T1000 (cell line): ENCODE data around the gene UBE2B.
"Not testable (repeated sequence)": the region's sequence is repeated elsewhere in the genome, so short reads cannot be mapped to it uniquely, and the experiment has no call there.

Source experiments
- DNase-seq: peaks from one replicate; lab custom pipeline; 2025; ENCODE audit warnings: mixed read lengths; lab: John Stamatoyannopoulos, UW

UBE2B gene

DNA sequence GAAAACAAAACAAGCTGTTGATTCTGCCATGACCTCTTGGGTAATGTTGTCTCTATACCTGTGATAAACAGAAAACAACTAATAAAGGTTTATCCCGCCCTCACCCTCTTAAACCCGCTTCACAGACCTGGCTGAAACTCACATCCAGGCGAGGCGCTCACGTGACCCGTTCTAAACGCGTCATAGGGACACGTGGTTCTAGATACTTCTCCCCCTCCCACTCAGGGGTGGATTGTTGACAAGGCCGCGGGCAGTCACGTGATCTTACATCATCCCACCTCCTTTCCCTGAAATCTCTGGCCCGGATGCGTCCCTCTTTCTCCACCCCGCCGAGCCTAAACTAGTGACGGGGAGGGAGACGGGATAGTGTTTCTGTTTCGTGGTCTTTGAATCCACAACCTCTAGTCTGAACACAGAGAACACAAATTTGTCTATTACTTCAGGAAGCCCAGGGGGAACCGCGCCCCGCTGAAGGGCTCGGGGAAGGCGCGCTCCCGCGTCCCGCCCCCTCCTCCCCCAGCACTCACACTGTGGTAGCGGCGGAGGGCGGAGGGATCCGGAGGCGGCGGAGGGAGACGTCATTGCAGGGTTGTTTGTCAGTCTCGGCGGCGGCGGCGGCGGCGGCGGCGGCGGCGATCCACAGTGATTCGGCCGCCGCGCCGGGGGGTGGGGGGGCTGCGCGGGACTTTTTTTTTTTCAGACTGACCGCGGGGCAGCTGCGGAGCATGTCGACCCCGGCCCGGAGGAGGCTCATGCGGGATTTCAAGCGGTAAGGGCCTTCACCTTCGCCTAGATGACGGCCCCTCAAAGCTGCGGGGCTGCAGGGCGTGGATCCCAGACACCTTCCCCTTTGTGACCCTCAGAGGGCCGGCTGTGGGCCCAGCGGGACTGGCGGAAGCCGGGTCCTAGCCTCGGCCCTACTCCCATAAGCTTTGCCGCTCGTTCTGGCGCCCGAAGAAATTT, at the start of gene UBE2B:
Gene UBE2B (plus strand): TSS at position 699 of the 963 bp plus-strand sequence. CDS start 27 bp downstream, at position 726.
- peak; percentile 90 for DNase-seq

DNA sequence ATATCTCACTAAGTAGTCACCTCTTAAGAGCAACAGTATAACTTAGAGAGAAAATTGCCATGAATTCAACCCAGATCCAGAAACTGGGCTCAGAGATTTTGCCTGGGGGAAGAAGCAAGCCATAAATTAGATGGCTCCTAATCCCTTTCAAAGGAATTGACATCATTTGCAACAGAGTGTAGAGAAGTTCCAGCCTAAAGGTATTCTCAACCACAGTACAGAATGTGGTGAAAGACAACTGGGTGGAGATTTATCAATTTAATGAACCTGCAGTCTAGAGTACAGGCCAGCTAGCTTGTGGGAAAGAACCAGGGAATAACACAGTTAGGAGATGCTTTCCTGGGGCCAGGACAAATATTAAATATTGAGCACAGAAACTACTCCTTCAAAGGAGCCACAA, 44.0 kb upstream of the UBE2B start:
- DNase-seq, result no peak

DNA sequence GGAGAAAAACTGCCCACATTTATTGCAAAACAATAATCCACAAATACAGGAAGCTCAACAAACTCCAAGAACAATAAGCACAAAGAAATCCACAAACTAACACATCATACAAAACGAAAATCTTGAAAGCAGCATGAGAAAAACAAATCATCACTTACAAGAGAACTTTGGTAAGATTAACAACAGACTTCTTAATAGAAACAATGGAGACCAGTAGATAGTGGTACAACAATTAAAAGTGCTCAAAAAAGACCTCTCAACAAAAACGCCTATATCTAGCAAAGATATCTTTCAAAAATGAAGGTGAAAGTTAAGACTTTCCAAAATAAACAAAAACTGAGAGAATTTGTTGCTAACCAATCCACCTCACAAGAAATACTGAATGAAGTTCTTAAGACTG, 42.8 kb upstream of the UBE2B start:
- DNase-seq, result no peak

DNA sequence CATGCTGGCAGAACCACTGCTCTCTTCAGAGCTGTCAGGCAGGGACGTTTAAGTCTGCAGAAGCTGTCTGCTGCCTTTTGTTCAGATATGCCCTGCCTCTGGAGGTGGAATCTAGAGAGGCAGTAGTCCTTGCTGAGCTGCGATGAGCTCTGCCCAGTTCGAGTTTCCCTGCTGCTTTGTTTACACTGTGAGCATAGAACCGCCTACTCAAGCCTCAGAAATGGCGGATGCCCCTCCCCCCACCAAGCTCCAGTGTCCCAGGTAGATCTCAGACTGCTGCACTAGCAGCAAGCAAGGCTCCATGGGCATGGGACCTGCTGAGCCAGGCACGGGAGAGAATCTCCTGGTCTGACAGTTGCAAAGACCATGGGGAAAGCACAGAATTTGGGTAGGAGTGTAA, 34.5 kb upstream of the UBE2B start:
- not testable (repeated sequence) for DNase-seq

DNA sequence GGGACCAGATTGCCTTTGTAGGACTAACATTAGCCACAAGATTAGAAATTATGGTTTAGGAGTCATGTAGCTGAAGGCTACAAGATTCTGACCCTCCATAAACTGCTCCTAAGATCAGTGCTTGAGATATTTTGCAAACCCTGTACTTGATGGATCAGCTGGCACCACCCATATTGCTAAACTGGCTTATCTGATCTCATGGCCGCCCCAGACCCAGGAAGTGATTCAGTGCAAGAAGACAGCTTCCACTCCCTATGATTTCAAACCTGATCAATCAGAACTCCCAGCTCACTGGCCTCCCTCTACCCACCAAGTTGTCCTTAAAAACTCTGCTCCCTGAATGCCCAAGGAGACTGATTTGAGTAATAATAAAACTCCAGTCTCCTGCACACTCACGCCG, 27.9 kb upstream of the UBE2B start:
- not testable (repeated sequence) for DNase-seq

DNA sequence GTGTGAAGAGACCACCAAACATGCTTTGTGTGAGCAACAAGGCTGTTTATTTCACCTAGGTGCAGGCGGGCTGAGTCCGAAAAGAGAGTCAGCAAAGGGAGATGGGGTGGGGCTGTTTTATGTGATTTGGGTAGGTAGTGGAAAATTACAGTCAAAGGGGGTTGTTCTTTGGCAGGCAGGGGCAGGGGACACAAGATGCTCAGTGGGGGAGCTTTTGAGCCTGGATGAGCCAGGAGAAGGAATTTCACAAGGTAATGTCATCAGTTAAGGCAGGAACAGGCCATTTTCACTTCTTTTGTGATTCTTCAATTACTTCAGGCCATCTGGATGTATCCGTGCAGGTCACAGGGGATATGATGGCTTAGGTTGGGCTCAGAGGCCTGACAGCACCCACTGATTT, 25.9 kb upstream of the UBE2B start:
- not testable (repeated sequence) for DNase-seq

DNA sequence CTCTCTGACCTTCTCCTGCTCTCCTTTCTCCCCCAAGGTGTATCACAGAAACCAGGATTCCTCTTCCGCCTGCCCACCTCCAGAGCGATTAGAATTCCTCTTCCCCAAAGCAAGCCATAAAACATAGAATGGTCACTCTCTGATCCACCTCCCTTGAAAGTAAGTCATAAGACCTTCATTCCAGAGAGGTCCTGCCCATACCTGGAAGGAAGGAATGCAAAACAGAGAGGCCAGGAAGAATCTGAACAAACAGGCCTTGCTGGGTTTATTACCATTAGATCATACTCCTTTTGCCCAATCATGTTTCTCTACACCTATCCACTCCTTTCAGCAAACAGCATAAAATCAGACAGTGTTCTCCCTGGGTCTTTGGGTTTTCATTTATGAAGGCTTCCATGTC, 25.4 kb upstream of the UBE2B start:
- DNase-seq, result no peak

DNA sequence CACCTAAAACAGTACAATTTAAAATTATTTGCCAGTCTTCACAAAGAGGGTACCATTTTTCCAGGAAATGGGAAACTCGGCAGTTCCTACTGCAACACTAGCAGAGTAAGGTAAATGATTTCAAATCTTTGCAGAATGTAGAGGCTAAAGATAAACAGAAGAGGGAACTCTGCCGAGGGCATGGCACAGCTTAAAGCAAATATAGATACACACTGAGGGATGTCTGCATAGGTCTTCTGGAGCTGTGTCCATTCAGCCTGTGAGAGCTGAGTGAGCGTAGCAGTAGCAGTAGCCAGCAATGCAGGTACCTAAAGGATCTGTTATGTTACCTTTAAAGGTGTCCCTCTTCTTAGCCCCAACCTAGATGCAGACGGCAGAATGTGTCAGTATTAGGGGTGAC, 21.9 kb upstream of the UBE2B start:
- no peak for DNase-seq

DNA sequence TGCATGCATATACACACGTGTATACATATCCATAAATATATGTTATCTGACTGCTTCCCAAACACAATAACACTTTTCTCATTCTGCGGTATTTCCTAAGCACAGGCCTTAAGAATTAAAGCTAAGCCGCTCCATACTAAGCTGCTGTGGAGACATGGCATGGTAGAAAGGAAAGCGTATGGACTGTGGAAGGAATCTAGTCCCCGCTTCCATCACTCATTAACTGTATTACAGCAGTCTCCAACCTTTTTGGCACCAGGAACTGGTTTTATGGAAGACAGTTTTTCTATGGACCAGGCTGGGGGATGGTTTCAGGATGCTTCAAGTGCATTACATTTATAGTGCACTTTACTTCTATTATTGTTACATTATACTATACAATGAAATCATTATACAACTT, 15.7 kb upstream of the UBE2B start:
- no peak for DNase-seq

DNA sequence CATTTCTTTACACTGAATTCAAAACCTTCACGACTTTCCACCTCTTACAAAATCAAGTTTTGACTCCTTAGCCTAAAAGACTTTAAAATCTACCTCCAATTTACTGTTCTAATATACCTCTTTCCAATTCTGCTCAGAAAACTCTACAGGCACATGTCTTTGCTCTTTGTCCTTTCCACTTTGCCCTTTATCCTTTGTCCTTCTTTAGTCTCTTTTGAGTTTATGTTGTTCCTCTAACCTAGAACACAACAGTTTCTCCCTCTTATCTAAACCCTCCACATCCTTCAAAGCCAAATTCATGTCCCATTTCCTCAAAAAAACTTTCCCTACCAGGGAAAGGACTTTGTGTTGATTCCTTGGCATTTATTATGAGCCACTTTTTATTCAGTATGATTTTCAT, 5.8 kb upstream of the UBE2B start:
- DNase-seq, result no peak

DNA sequence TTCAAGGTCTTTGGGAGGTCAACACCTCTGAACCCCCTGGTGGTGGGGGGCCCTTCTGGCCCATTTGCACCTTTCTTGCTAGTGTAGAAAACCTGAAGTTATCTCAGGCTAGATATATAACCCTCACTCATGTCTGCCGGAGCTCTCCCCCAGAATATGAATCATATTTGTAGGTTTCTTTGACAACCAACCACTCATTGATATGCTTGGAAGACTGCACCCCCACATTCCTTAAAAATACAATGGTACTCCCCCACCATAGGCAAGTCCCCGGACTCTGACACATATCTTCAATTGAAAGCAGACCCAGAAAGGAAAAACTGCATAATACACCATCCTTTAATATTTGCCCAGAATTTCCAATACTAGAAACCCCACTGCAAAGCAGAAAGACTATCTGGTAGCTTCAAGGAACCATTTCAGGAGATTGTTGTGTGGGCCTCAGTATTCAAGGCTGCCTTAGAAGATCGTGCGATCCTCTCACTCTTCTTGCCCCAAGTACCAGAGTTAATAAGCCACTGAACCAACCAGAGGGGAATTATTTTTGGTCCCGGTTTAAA, 978 bp upstream of the UBE2B start:
- no peak for DNase-seq

DNA sequence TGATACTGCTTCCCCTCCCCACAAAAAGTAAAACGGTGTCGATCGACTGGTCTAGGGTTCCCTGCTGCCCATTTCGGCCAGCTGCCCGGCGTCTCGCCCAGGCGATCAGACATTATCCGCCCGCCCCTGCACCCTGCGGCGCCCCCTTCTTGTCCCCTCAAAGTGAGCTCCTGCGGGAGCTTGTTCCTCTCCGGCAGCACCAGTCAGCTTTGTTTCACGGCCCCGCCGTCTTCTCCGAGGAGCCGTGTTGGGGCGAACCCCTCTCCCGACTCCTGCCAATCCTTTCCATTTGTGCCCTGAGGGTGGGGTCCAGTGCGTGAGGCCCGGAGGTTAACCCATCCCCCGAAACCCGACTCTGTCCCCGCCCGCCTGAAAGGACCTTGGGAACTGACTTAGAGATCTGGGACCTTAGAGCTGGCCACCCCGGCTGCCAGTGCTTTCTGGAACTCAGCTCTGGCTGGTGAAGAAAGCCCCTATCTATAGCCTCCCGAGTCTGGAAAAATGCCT, 518 bp downstream of the UBE2B start:
- DNase-seq, result no peak

DNA sequence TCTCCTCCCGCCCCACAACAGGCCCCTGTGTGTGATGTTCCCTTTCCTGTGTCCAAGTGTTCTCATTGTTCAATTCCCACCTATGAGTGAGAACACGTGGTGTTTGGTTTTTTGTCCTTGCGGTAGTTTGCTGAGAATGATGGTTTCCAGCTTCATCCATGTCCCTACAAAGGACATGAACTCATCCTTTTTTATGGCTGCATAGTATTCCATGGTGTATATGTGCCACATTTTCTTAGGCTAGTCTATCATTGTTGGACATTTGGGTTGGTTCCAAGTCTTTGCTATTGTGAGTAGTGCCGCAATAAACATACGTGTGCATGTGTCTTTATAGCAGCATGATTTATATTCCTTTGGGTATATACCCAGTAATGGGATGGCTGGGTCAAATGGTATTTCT, 2.3 kb downstream of the UBE2B start:
- DNase-seq, result not testable (repeated sequence)

DNA sequence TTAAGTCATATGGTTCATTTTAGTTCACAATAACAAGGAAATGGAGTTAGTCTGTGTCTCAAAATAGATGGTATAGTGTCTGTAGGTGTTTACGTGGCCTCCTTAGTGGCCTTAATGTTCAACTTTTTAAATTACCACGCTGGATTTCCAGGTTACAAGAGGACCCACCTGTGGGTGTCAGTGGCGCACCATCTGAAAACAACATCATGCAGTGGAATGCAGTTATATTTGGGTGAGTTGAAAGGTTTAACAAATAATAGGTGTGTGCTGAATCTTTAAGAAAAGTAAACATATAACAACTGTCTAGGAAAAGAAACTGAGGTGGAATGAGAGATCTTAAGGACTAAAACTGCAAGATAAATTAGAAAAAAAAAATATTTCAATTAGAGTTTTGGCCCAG, 2.9 kb downstream of the UBE2B start:
- DNase-seq, result no peak

DNA sequence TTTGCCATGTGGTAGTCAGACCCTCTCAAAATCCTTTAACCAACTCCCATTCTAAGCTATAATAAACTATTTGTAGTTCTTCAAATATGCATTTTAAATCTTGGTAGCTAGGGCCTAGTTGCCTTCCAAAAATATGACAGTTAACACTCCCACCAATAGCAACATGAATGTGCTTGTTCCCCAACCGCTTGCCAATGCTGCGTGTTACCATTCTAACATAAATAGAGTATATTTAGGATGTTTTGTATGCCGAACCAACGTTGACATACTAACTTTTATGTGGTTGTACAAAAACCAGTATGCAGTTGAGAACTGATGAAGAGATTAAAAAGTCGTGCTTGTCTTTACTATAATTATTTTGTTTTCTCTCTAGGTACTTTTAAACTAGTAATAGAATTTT, 9.0 kb downstream of the UBE2B start:
- DNase-seq, result no peak

DNA sequence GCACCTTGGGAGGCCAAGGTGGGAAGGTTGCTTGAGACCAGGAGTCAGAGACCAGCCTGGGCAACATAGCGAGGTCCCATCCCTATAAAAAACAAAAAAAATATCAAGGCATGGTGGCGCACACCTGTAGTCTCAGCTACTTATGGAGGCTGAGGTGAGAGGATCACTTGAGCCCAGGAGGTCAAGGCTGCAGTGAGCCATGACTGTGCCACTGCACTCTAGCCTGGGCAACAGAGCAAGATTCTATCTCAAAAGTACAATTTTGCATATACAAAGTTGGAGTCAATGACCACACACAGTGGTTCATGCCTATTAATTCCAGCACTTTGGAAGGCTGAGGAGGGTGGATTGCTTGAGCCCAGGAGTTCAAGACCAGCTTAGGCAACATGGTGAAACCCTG, 10.8 kb downstream of the UBE2B start:
- DNase-seq, result not testable (repeated sequence)

DNA sequence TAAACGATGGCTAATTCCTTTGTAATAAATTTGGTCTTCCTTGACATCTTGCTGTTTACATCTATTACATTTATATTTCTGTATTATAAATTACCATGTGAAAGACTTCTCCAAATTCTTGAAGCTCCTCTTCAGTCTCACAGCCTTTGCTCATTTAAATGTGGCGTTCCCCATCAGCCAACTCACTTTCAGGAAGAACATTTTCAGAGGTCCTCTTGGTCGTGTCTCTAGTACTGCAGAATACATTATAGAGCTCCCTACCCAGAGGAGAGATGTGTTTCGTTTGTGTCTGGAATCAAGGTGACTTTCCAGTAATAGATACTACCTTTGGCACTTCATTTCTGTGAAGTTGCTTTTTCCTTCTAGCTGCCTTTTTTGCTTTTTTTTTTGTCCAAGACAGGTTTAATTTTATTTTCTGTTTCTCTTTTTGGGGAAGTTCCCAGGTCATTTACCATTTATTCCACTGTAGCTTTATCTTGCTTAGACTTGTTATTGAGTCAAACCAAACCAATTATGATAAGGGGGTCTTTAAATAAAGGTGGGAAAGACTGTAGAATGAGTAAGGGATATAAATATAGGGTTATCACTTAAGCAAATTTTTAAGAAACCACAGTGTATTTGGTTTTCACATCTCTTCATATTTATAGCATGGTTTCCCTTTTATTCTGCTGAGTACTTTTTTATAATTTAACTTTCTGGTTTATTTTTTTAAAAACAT, 12.8 kb downstream of the UBE2B start:
- no peak for DNase-seq

DNA sequence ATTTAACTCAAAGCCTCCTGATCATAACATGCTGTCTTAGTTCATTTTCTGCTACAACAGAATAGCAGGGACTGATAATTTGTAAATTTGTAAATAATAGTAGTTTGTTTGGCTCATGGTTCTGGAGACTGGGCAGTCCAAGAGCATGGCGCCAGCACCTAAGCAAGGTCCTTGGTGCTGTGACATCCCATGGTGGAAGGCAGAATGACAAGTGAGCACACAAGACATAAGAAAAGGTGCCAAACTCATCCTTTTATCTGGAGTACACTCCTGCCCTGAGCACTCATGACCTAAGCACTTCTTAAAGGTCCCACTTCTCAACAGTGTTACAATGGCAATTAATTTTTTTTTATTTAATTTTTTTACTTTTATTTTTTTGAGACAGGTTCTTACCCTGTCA, 16.1 kb downstream of the UBE2B start:
- no peak for DNase-seq

DNA sequence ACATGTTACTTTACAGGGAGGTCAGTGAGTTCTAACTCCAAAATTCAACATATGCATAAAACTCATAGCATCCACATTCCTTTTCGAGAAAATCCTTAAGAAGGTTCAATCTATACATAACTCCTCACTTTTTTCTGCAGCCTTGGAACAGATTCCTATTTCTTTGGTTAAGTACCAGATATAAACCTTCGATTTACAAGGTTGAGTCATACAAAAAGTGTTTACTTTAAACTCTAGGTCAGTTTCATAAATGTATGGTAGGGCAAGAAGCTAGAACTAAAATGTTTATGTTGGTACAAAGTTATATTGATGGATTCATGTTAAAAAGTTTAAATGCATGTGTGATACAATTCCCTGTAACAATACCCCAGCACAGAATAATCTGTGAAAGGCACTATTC, 20.9 kb downstream of the UBE2B start:
- no peak for DNase-seq

DNA sequence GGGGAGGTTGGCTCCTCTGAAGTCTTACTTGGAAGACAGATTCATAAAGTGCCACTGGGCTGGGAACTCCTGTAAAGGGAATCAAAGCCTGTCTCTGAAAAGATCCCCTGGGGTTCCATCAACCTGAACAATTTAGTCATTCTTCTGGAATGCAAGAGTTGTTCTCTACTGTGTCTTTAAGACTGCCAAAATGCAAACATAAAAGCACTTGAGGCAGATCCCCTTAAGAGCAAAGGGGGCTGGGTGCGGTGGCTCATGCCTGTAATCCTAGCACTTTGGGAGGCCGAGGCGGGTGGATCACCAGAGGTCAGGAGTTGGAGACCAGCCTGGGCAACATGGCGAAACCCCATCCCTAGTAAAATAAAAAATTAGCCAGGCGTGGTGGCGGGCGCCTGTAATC, 23.6 kb downstream of the UBE2B start:
- no peak for DNase-seq

DNA sequence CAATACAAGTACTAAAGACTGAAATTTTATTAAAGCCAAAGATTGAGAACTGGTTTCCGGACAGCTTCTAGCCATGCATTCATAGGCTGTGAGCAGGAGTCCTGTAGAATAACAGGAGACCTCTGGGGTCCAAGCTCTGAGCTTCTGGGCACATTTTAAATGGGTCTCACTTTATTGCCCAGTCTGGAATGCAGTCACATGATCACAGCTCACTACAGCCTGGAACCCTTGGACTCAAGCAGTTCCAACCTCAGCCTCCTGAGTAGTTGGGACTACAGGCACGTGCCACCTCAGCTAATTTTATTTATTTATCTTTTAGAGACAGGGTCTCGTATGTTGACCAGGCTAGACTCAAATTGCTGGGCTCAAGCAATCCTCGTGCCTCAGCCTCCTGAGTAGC, 24.9 kb downstream of the UBE2B start:
- no peak for DNase-seq

DNA sequence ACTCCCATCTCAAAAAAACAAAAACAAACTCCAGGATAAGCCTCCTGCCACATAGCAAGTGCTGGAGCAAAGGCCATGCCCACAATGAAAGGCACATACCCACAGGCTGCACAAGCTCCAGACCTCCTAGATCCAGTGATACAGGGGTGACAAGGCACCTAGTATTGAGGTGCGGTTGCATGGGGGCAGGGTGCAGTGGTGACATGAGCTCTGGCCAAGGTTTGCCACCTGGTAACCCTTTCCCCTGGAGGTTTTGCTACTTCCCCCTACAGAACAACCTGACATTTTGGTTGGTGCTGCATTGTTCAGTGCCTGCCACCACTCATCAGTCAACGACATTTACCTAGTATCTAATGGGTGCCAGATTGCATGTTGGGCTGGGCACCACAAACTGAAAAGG, 25.8 kb downstream of the UBE2B start:
- DNase-seq, result no peak
